ENCODE data around the gene THBD. TPM values are rescaled to one million over a fixed set of nuclear protein-coding genes. Genes with fewer than 3 reads are reported as not detected.
A peak's percentile ranks its signal among the peaks of the same experiment; 100 is the strongest.

Gene THBD
- total and polyA plus RNA-seq, 9 of the 15 experiments (the other 6 are each of a cell fraction or from before 2014, with no cell fraction given), result 0.07 to 0.49 (median 0.33) TPM

- no peak for TF ChIP-seq PURB (CRISPR knock-in tag; IDR thresholded peaks at IDR 0.05; ENCODE audit: low read depth)
- peak; percentile 47; the same call in 1 of the 2 replicates for TF ChIP-seq PHF8 (IDR thresholded peaks at IDR 0.05; ENCODE audit: borderline replicate concordance, low read length)
- 0 out of 4 replicates have a peak, but pooled peaks of 1 of the 2 experiments have one; percentile 22 for TF ChIP-seq TRIM24 (IDR thresholded peaks at IDR 0.05)
- no peak for TF ChIP-seq NCOR1 (IDR thresholded peaks at IDR 0.05)
- no peak for TF ChIP-seq NR2C1 (IDR thresholded peaks at IDR 0.05)
- TF ChIP-seq NR2C1 (tag; IDR thresholded peaks at IDR 0.05), result 0 out of 2 replicates have a peak, but pooled peaks have one; percentile 35
- TF ChIP-seq FOXJ2 (tag; IDR thresholded peaks at IDR 0.05), result no peak
- TF ChIP-seq CTBP1 (IDR thresholded peaks at IDR 0.05; ENCODE audit: borderline replicate concordance), result peak; percentile 19; the same call in 1 of the 2 replicates
- TF ChIP-seq SRF (CRISPR knock-in tag; IDR thresholded peaks at IDR 0.05), result no peak
- no peak for TF ChIP-seq FOXA3 (CRISPR knock-in tag; conservative IDR thresholded peaks at IDR 0.05 in 1 of 2, IDR thresholded peaks at IDR 0.05 in 1 of 2)
- TF ChIP-seq NCOA1 (IDR thresholded peaks at IDR 0.05; ENCODE audit: low read depth), result no peak
- peak; percentile 92 for TF ChIP-seq ZNF592 (IDR thresholded peaks at IDR 0.05)
- TF ChIP-seq POLR2A (conservative IDR thresholded peaks at IDR 0.05), result peak; percentile 72
- TF ChIP-seq POLR2AphosphoS5 (IDR thresholded peaks at IDR 0.05; ENCODE audit: control insufficient read depth, insufficient read depth, low read depth, low read length), result 0 out of 2 replicates have a peak, but pooled peaks have one; percentile 22
- no peak for TF ChIP-seq TCF7L2 (IDR thresholded peaks at IDR 0.05; ENCODE audit: low read depth, low read length)
- no peak for TF ChIP-seq NFE2 (IDR thresholded peaks at IDR 0.05; ENCODE audit: low read depth)
- no peak for TF ChIP-seq RBM17 (IDR thresholded peaks at IDR 0.05; ENCODE audit: borderline replicate concordance, low read depth, low read length)
- peak; percentile 76 for TF ChIP-seq ZFX (CRISPR knock-in tag; IDR thresholded peaks at IDR 0.05)
- TF ChIP-seq HIVEP1 (CRISPR knock-in tag; IDR thresholded peaks at IDR 0.05), result no peak
- TF ChIP-seq, protein P1, sequence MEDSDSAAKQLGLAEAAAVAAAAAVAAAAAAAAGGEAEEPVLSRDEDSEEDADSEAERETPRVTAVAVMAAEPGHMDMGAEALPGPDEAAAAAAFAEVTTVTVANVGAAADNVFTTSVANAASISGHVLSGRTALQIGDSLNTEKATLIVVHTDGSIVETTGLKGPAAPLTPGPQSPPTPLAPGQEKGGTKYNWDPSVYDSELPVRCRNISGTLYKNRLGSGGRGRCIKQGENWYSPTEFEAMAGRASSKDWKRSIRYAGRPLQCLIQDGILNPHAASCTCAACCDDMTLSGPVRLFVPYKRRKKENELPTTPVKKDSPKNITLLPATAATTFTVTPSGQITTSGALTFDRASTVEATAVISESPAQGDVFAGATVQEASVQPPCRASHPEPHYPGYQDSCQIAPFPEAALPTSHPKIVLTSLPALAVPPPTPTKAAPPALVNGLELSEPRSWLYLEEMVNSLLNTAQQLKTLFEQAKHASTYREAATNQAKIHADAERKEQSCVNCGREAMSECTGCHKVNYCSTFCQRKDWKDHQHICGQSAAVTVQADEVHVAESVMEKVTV (CRISPR knock-in tag; IDR thresholded peaks at IDR 0.05), result peak; percentile 50; the same call in 1 of the 2 replicates
- TF ChIP-seq NFYB (IDR thresholded peaks at IDR 0.05; ENCODE audit: extremely low read depth, insufficient read length), result no peak
- TF ChIP-seq ZNF316 (IDR thresholded peaks at IDR 0.05), result no peak
- no peak for TF ChIP-seq E2F3 (CRISPR knock-in tag; IDR thresholded peaks at IDR 0.05)
- TF ChIP-seq ZNF507 (tag; conservative IDR thresholded peaks at IDR 0.05), result no peak
- TF ChIP-seq TCF3 (CRISPR knock-in tag; IDR thresholded peaks at IDR 0.05), result no peak
- TF ChIP-seq ZNF785 (CRISPR knock-in tag; IDR thresholded peaks at IDR 0.05), result no peak
These were observed 1.6 kb upstream of the THBD start (continued) for GRCh38 chr20:23050847-23051627.
